BLaER1 treated with 17β-estradiol and CSF1 and Interleukin-3, amounts not matched to agents 10 nM and 100 nM (cell line): ENCODE results near the gene EYS.

Experiments
- H3K27ac ChIP-seq, 11 experiments: shearing (Covaris generic); formaldehyde crosslinking; 2 replicates each; pipeline ENCODE4 v1.8.1; 2022
- H3K27me3 ChIP-seq, 11 experiments: shearing (Covaris generic); formaldehyde crosslinking; 2 replicates each; pipeline ENCODE4 v1.8.1; 2022
- H3K36me3 ChIP-seq, 11 experiments: shearing (Covaris generic); formaldehyde crosslinking; 2 replicates each; pipeline ENCODE4 v1.8.1; 2022
- H3K4me1 ChIP-seq, 10 experiments: shearing (Covaris generic); formaldehyde crosslinking; 2 replicates each; pipeline ENCODE4 v1.8.1; 2022
- H3K4me2 ChIP-seq, 11 experiments: shearing (Covaris generic); formaldehyde crosslinking; 2 replicates each; pipeline ENCODE4 v1.8.1; 2022
- H3K4me3 ChIP-seq, 10 experiments: shearing (Covaris generic); formaldehyde crosslinking; 2 replicates each; pipeline ENCODE4 v1.8.1; 2022
- H3K9ac ChIP-seq, 11 experiments: shearing (Covaris generic); formaldehyde crosslinking; 2 replicates each; pipeline ENCODE4 v1.8.1; 2022
- H3K9me3 ChIP-seq, 11 experiments: shearing (Covaris generic); formaldehyde crosslinking; replicated peaks in 1 of 11; 2 replicates each; pipeline ENCODE4 v1.8.1; 2022
- H4K20me1 ChIP-seq, 11 experiments: shearing (Covaris generic); formaldehyde crosslinking; 2 replicates each; pipeline ENCODE4 v1.8.1; 2022
- Cebpa-rat ChIP-seq, 11 experiments: shearing (Covaris generic); IDR thresholded peaks; 2 replicates each; pipeline ENCODE4 v1.8.1; 2022

Gene EYS

GRCh38 chr6:65221153-65221552, 485.9 kb downstream of the EYS start:
- H3K9ac ChIP-seq, result no peak overlapping the region
- H3K27ac ChIP-seq, result no peak overlapping the region
- no peak for TF ChIP-seq Cebpa-rat (IDR thresholded peaks at IDR 0.05)
- no peaks in the 10 kb centered on the region for H4K20me1 ChIP-seq
- no peaks in the 10 kb centered on the region for H3K4me1 ChIP-seq
- no peaks in the 10 kb centered on the region for H3K27me3 ChIP-seq
- no peaks in the 10 kb centered on the region for H3K36me3 ChIP-seq
- H3K9me3 ChIP-seq, result peaks cover 15 to 23% (median 19%) of the 10 kb centered on the region in 11 experiments
- H3K4me2 ChIP-seq, result no peak overlapping the region
- no peak overlapping the region for H3K4me3 ChIP-seq

- no peak for TF ChIP-seq Cebpa-rat (IDR thresholded peaks at IDR 0.05)
- Histone ChIP-seq H3K4me2 (peak overlapping the region in 8 of 11 experiments; percentile 18 to 58 (median 32); a peak in 13 of 22 replicates), H3K36me3 (no peaks in the 10 kb centered on the region), H3K27me3 (no peaks in the 10 kb centered on the region), H3K9me3 (peaks cover 0 to 6% (median 0%) of the 10 kb centered on the region in 11 experiments; a peak in 1 of 22 replicates), H3K27ac (no peak overlapping the region), H3K4me1 (peaks cover 4 to 15% (median 8%) of the 10 kb centered on the region in 10 experiments; a peak in 17 of 20 replicates), H4K20me1 (no peaks in the 10 kb centered on the region), H3K4me3 (no peak overlapping the region), H3K9ac (no peak overlapping the region)
These were observed 504.3 kb downstream of the EYS start for GRCh38 chr6:65202738-65203137.

- no peaks in the 10 kb centered on the region for H3K36me3 ChIP-seq
- 0 out of 22 replicates have a peak overlapping the region, but pooled peaks of 1 of the 11 experiments have one; percentile 11 for H3K4me2 ChIP-seq
- no peaks in the 10 kb centered on the region for H3K27me3 ChIP-seq
- no peaks in the 10 kb centered on the region for H3K9me3 ChIP-seq
- no peaks in the 10 kb centered on the region for H4K20me1 ChIP-seq
- H3K4me1 ChIP-seq, result peaks cover 4 to 15% (median 8%) of the 10 kb centered on the region in 10 experiments; a peak in 17 of 20 replicates
- no peak overlapping the region for H3K27ac ChIP-seq
- no peak for TF ChIP-seq Cebpa-rat (IDR thresholded peaks at IDR 0.05)
- no peak overlapping the region for H3K4me3 ChIP-seq
- no peak overlapping the region for H3K9ac ChIP-seq
These were observed 507.3 kb downstream of the EYS start for GRCh38 chr6:65199683-65200082.

GRCh38 chr6:65199121-65199520, 507.9 kb downstream of the EYS start:
- no peak overlapping the region for H3K9ac ChIP-seq
- H3K27me3 ChIP-seq, result no peaks in the 10 kb centered on the region
- no peaks in the 10 kb centered on the region for H3K9me3 ChIP-seq
- no peak overlapping the region for H3K4me3 ChIP-seq
- H3K4me2 ChIP-seq, result no peak overlapping the region
- peaks cover 4 to 15% (median 8%) of the 10 kb centered on the region in 10 experiments; a peak in 17 of 20 replicates for H3K4me1 ChIP-seq
- no peak overlapping the region for H3K27ac ChIP-seq
- no peak for TF ChIP-seq Cebpa-rat (IDR thresholded peaks at IDR 0.05)
- H3K36me3 ChIP-seq, result no peaks in the 10 kb centered on the region
- H4K20me1 ChIP-seq, result no peaks in the 10 kb centered on the region

- Histone ChIP-seq H3K9ac (no peak overlapping the region), H3K27ac (no peak overlapping the region), H3K4me3 (no peak overlapping the region), H3K27me3 (no peaks in the 10 kb centered on the region), H3K36me3 (no peaks in the 10 kb centered on the region), H3K4me2 (peak overlapping the region in 4 of 11 experiments; percentile 2 to 42 (median 24); a peak in 3 of 22 replicates), H3K9me3 (no peaks in the 10 kb centered on the region), H3K4me1 (peaks cover 0 to 20% (median 7%) of the 10 kb centered on the region in 10 experiments; a peak in 10 of 20 replicates), H4K20me1 (no peaks in the 10 kb centered on the region)
- TF ChIP-seq Cebpa-rat (IDR thresholded peaks at IDR 0.05), result no peak
These were observed 515.6 kb downstream of the EYS start for GRCh38 chr6:65191471-65191870.

DNA sequence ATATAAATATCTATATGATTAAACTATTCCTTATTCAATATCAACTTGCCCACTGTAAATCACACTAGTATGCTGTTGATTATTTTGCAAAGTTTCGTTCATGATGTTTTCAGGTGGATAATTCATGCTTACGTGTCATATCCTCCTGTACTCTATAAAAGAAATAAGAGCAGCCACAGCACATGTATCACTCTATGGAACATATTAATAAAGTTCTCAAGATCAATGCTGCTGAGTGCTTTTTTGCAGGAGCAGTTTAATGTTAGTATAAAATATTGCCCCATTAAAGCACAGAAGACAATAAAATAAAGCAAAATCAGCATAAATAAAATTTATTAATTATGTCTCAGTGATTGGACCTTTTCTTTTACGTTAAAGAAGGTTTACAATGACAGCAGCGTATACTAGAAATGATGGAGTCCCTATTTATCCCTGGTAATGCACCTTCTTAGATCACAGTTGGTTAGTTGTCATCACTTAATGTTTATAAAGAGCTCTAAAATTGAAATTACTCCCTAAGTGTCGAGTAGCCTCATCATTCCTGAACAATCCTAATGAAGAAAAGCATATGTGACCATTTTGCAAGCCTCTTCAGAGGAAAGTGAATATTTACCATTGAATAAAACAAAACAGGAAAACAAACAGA, 517.7 kb downstream of the EYS start:
- H3K36me3 ChIP-seq, result no peaks in the 10 kb centered on the region
- H3K4me1 ChIP-seq, result peaks cover 0 to 20% (median 7%) of the 10 kb centered on the region in 10 experiments; a peak in 10 of 20 replicates
- no peak overlapping the region for H3K9ac ChIP-seq
- peak overlapping the region in 7 of 11 experiments; percentile 2 to 59 (median 49); a peak in 12 of 22 replicates for H3K4me2 ChIP-seq
- no peak overlapping the region for H3K4me3 ChIP-seq
- H4K20me1 ChIP-seq, result no peaks in the 10 kb centered on the region
- H3K9me3 ChIP-seq, result no peaks in the 10 kb centered on the region
- H3K27me3 ChIP-seq, result no peaks in the 10 kb centered on the region
- no peak for TF ChIP-seq Cebpa-rat (IDR thresholded peaks at IDR 0.05)
- no peak overlapping the region for H3K27ac ChIP-seq

GRCh38 chr6:65186826-65187225, 520.2 kb downstream of the EYS start:
- Histone ChIP-seq H3K4me1 (peaks cover 0 to 25% (median 9%) of the 10 kb centered on the region in 10 experiments; a peak in 11 of 20 replicates), H3K4me3 (no peak overlapping the region), H4K20me1 (no peaks in the 10 kb centered on the region), H3K9ac (no peak overlapping the region), H3K36me3 (no peaks in the 10 kb centered on the region), H3K27me3 (no peaks in the 10 kb centered on the region), H3K4me2 (no peak overlapping the region), H3K9me3 (no peaks in the 10 kb centered on the region), H3K27ac (no peak overlapping the region)
- TF ChIP-seq Cebpa-rat (IDR thresholded peaks at IDR 0.05), result no peak

DNA sequence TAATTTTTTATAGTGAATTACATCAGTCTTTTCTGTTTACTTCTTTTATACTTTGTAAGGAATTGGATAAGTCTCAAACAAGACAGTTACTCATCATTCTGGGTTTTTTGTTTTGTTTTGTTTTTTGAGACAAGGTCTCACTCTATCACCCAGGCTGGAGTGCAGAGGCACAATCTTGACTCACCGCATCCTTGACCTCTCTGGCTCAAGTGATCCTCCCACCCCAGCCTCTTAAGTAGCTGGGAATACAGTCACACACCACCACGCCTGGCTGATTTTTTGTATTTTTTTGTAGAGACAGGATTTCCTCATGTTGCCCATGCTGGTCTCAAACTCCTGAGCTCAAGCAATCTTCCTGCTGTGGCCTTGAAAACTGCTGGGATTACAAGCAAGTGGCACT, 524.3 kb downstream of the EYS start:
- peaks cover 0 to 5% (median 0%) of the 10 kb centered on the region in 10 experiments; a peak in 3 of 20 replicates for H3K4me1 ChIP-seq
- no peaks in the 10 kb centered on the region for H3K36me3 ChIP-seq
- H3K27me3 ChIP-seq, result no peaks in the 10 kb centered on the region
- H3K4me2 ChIP-seq, result peak overlapping the region in 3 of 11 experiments; percentile 4 to 44 (median 12); a peak in 3 of 22 replicates
- H3K9ac ChIP-seq, result no peak overlapping the region
- no peak overlapping the region for H3K4me3 ChIP-seq
- H3K9me3 ChIP-seq, result no peaks in the 10 kb centered on the region
- no peak overlapping the region for H3K27ac ChIP-seq
- TF ChIP-seq Cebpa-rat (IDR thresholded peaks at IDR 0.05), result no peak
- no peaks in the 10 kb centered on the region for H4K20me1 ChIP-seq

GRCh38 chr6:65170273-65170672, 536.8 kb downstream of the EYS start:
- Histone ChIP-seq H3K4me1 (no peaks in the 10 kb centered on the region), H4K20me1 (no peaks in the 10 kb centered on the region), H3K4me3 (no peak overlapping the region), H3K27ac (no peak overlapping the region), H3K9ac (no peak overlapping the region), H3K4me2 (no peak overlapping the region), H3K27me3 (no peaks in the 10 kb centered on the region), H3K9me3 (no peaks in the 10 kb centered on the region), H3K36me3 (no peaks in the 10 kb centered on the region)
- no peak for TF ChIP-seq Cebpa-rat (IDR thresholded peaks at IDR 0.05)

GRCh38 chr6:65161661-65162060, 545.4 kb downstream of the EYS start:
- Histone ChIP-seq H3K9me3 (no peaks in the 10 kb centered on the region), H3K36me3 (no peaks in the 10 kb centered on the region), H3K9ac (no peak overlapping the region), H4K20me1 (no peaks in the 10 kb centered on the region), H3K27me3 (no peaks in the 10 kb centered on the region), H3K4me1 (no peaks in the 10 kb centered on the region), H3K27ac (no peak overlapping the region), H3K4me2 (no peak overlapping the region), H3K4me3 (no peak overlapping the region)
- TF ChIP-seq Cebpa-rat (IDR thresholded peaks at IDR 0.05), result no peak
